ENCODE measurements around the gene MIA2.

DNA sequence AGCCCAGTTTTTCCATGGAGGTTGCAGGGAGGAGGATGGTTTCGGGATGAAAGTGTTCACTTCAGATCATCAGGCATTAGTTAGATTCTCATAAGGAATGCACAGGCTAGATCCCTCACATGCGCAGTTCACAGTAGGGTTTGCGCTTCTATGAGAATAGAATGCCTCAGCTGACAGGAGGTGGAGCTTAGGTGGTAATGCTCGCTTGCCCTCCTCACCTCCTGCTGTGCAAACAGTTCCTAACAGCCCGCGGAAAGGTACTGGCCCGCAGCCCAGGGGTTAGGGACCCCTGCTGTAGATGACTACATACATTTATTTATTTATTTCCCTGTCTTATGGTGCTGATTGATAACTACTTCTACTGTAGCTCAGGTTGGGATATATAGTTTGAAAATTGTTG lies 105.3 kb downstream of the MIA2 start:
- TF ChIP-seq, protein P1, sequence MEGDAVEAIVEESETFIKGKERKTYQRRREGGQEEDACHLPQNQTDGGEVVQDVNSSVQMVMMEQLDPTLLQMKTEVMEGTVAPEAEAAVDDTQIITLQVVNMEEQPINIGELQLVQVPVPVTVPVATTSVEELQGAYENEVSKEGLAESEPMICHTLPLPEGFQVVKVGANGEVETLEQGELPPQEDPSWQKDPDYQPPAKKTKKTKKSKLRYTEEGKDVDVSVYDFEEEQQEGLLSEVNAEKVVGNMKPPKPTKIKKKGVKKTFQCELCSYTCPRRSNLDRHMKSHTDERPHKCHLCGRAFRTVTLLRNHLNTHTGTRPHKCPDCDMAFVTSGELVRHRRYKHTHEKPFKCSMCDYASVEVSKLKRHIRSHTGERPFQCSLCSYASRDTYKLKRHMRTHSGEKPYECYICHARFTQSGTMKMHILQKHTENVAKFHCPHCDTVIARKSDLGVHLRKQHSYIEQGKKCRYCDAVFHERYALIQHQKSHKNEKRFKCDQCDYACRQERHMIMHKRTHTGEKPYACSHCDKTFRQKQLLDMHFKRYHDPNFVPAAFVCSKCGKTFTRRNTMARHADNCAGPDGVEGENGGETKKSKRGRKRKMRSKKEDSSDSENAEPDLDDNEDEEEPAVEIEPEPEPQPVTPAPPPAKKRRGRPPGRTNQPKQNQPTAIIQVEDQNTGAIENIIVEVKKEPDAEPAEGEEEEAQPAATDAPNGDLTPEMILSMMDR (IDR thresholded peaks at IDR 0.05) = no peak
- TF ChIP-seq POLR2A (IDR thresholded peaks at IDR 0.05; ENCODE audit: low read depth) = no peak
- TF ChIP-seq EP300 (IDR thresholded peaks at IDR 0.05) = no peak
- TF ChIP-seq POLR2AphosphoS5 (IDR thresholded peaks at IDR 0.05) = no peak
